ENCODE data around the gene CEP170.

CEP170 gene

GRCh38 chr1:243254927-243255790 lies at the start of gene CEP170:
Gene CEP170, minus strand, starts transcription at chr1:243255281. Its CDS starts 30,001 bp downstream, at chr1:243225280.
- H3K4me2 ChIP-seq (ENCODE audit: low read depth, low read length): peak within 1 kb of the TSS; percentile 85
- H3K9me2 ChIP-seq (replicated peaks; ENCODE audit: insufficient read depth, low read length): no peaks in the 10 kb centered on the region
- H2AFZ ChIP-seq (ENCODE audit: low read length): peak within 1 kb of the TSS; percentile 85
- no peaks in the 10 kb centered on the region for H3K27me3 ChIP-seq (replicated peaks; ENCODE audit: insufficient read depth, low read length)
- H3F3A ChIP-seq (ENCODE audit: insufficient read depth, low read length): peaks cover 26% of the 10 kb centered on the region
- H4K20me1 ChIP-seq (ENCODE audit: insufficient read depth, low read length): no peaks in the 10 kb centered on the region
- H3K9me3 ChIP-seq (replicated peaks; ENCODE audit: insufficient read depth, low read length): no peaks in the 10 kb centered on the region
- H3K79me2 ChIP-seq (ENCODE audit: low read length): peaks cover 56% of the 10 kb centered on the region
- peaks cover 16% of the 10 kb centered on the region for H3K4me1 ChIP-seq (ENCODE audit: low read length)
- peak within 1 kb of the TSS; percentile 73 for H3K4me3 ChIP-seq (ENCODE audit: low read length)
- H3K27ac ChIP-seq (ENCODE audit: low read length): peak within 1 kb of the TSS; percentile 74
- no peak for TF ChIP-seq EZH2 (optimal IDR thresholded peaks at IDR 0.05; ENCODE audit: low read depth, low read length)
- no peak for TF ChIP-seq CTCF (IDR thresholded peaks at IDR 0.05; ENCODE audit: low read length)
- TF ChIP-seq EZH2phosphoT487 (IDR thresholded peaks at IDR 0.05; ENCODE audit: low read length): no peak
- H3K9ac ChIP-seq (ENCODE audit: low read length): peak within 1 kb of the TSS; percentile 70
- peak; percentile 94 for DNase-seq
- no peaks in the 10 kb centered on the region for H3K36me3 ChIP-seq (replicated peaks; ENCODE audit: insufficient read depth, low read length)

DNA sequence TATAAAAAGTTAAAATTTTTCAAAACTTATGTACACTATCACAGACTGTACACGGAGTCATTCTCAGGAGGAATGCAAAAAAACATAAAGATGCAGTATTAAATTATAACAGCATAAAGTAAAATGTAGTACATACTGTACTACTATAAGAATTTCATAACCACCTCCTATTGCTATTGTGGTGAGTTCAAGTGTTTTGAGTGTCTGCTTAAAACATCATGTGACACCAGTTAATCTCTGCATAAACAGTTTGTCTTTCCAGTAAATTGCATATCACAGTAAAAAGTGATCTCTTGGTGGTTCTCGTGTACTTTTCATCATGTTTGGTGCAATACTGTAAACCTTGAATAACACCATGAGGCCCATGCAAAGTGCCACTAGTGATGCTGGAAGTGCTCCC lies 46.0 kb upstream of the CEP170 start:
- Histone ChIP-seq H3K4me3 (ENCODE audit: low read length) (no peak overlapping the region), H3K9ac (ENCODE audit: low read length) (no peak overlapping the region), H3K27me3 (replicated peaks; ENCODE audit: insufficient read depth, low read length) (no peaks in the 10 kb centered on the region), H3K9me2 (replicated peaks; ENCODE audit: insufficient read depth, low read length) (no peaks in the 10 kb centered on the region), H3K36me3 (replicated peaks; ENCODE audit: insufficient read depth, low read length) (no peaks in the 10 kb centered on the region), H2AFZ (ENCODE audit: low read length) (no peak overlapping the region), H3K4me1 (ENCODE audit: low read length) (no peaks in the 10 kb centered on the region), H3K4me2 (ENCODE audit: low read depth, low read length) (no peak overlapping the region), H3K27ac (ENCODE audit: low read length) (no peak overlapping the region), H3K9me3 (replicated peaks; ENCODE audit: insufficient read depth, low read length) (no peaks in the 10 kb centered on the region), H3F3A (ENCODE audit: insufficient read depth, low read length) (no peaks in the 10 kb centered on the region), H3K79me2 (ENCODE audit: low read length) (no peaks in the 10 kb centered on the region), H4K20me1 (ENCODE audit: insufficient read depth, low read length) (no peaks in the 10 kb centered on the region)
- TF ChIP-seq EZH2phosphoT487 (IDR thresholded peaks at IDR 0.05; ENCODE audit: low read length) (no peak), CTCF (IDR thresholded peaks at IDR 0.05; ENCODE audit: low read length) (no peak), EZH2 (optimal IDR thresholded peaks at IDR 0.05; ENCODE audit: low read depth, low read length) (no peak)
- no peak for DNase-seq

GRCh38 chr1:243299069-243299468 lies 44.0 kb upstream of the CEP170 start:
- no peaks in the 10 kb centered on the region for H3K36me3 ChIP-seq (replicated peaks; ENCODE audit: insufficient read depth, low read length)
- H3K4me2 ChIP-seq (ENCODE audit: low read depth, low read length): no peak overlapping the region
- H3K27me3 ChIP-seq (replicated peaks; ENCODE audit: insufficient read depth, low read length): no peaks in the 10 kb centered on the region
- no peak overlapping the region for H2AFZ ChIP-seq (ENCODE audit: low read length)
- H3K9me2 ChIP-seq (replicated peaks; ENCODE audit: insufficient read depth, low read length): no peaks in the 10 kb centered on the region
- H4K20me1 ChIP-seq (ENCODE audit: insufficient read depth, low read length): no peaks in the 10 kb centered on the region
- no peak overlapping the region for H3K9ac ChIP-seq (ENCODE audit: low read length)
- H3K4me3 ChIP-seq (ENCODE audit: low read length): no peak overlapping the region
- DNase-seq: no peak
- TF ChIP-seq CTCF (IDR thresholded peaks at IDR 0.05; ENCODE audit: low read length) (no peak), EZH2phosphoT487 (IDR thresholded peaks at IDR 0.05; ENCODE audit: low read length) (no peak), EZH2 (optimal IDR thresholded peaks at IDR 0.05; ENCODE audit: low read depth, low read length) (no peak)
- no peaks in the 10 kb centered on the region for H3K4me1 ChIP-seq (ENCODE audit: low read length)
- H3K9me3 ChIP-seq (replicated peaks; ENCODE audit: insufficient read depth, low read length): no peaks in the 10 kb centered on the region
- no peaks in the 10 kb centered on the region for H3F3A ChIP-seq (ENCODE audit: insufficient read depth, low read length)
- no peak overlapping the region for H3K27ac ChIP-seq (ENCODE audit: low read length)
- no peaks in the 10 kb centered on the region for H3K79me2 ChIP-seq (ENCODE audit: low read length)
